Fibroblast of skin of scalp (primary cell): Measurements from ENCODE around the gene SS18L1.

Experiments used
- DNase-seq: peaks from one replicate; pipeline ENCODE4 v3.0.0-alpha.2; 2013

The SS18L1 gene

GRCh38 chr20:62227977-62228958 lies 84.7 kb downstream of the SS18L1 start:
- no peak for DNase-seq

DNA sequence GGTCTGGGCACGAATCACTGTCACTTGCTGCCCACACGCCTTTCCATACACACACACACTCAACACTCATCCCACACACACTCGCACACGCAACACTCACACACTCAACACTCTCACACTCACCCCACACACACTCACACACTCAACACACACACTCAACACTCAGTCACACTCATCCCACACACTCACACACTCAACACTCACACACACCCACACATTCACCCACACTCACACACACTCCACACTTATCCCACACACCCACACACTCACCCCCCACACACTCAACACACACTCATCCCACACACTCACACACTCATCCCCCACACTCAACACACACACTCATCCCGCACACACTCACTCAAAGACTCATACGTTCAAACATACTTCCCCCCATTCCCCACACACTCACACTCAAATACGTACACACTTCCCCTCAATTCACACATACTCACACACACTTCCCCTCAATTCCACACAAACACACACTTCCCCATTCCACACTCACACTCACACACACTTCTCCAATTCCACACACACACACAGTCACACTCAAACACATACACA lies 85.5 kb downstream of the SS18L1 start:
- DNase-seq, result no peak

DNA sequence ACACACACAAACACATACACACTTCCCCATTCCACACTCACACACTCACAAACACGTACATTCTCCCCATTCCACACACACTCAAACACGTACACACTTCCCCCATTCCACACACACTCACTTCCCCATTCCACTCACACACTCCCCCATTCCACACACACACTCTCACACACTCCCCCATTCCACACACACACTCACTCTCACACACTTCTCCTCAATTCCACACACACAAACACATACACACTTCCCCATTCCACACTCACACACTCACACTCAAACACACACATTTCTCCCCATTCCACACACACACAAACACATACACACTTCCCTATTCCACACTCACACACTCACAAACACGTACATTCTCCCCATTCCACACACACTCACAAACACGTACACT lies 86.1 kb downstream of the SS18L1 start:
- DNase-seq, result no peak

DNA sequence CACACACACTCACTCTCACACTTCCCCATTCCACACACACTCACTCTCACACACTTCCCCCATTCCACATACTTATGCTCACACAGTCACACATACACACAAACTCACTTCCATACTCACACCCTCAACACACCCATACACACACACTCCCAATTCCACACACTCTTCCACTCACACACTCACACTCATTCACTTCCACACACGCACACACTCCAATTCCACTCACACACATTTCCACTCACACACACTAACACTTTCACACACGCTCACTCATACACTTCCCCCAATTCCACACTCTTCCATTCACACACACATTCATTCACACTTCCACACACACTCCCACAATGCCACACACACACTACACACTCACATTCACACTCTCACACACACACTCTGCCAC lies 86.7 kb downstream of the SS18L1 start:
- no peak for DNase-seq

DNA sequence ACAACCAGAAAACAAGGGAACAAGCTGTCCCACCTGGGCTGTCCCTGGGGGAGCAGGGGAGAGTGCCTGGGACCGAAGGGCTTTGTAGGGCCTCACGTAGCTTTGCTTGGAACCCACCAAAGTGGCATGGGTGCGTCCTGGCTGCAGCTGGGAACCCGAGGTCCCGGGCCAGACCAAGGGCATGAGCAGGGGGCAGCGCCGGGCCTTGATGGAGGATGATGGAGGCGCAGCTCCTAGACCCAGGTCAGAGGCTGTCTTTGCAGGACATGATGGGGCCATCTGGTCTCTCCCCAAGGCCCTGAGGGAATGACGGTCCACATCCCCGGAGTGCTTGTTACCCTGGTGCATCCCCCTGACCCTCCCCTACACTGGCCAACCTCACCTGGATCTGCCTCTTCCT lies 87.1 kb downstream of the SS18L1 start:
- DNase-seq, result no peak

DNA sequence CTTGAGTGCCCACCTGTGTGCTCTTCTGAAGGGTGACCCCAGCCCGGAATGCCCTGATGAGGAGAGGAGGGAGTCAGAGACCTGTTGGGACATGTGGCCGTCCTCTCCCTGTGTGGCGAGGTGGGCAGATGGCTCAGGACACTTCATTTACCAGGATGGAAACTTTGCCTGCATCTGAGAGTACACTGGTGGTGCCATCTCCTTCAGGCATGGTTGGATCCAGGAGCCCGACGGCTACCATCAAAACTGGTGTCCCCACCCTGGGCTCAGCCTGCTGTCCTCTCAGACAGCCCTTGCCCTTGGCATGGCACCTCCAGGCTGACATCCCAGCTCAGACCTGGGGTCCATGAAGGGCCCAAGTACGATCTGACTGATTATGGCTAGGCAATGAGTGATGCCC lies 87.7 kb downstream of the SS18L1 start:
- no peak for DNase-seq
